GM18505 (cell line): Measurements from ENCODE around the gene MTX1.
A peak's percentile ranks its signal among the peaks of the same experiment; 100 is the strongest.

Source experiments
- ATAC-seq: cut with Tn5 transposase; IDR thresholded peaks from one replicate; pipeline ENCODE4 v1.9.1; 2021; ENCODE audit not compliant: unreplicated experiment
- POLR2A ChIP-seq: IDR thresholded peaks from 4 replicates; pipeline ENCODE4 v1.6.1; 2011; ENCODE audit warnings: borderline replicate concordance; ENCODE audit not compliant: insufficient read depth, insufficient read length; ENCODE audit errors: extremely low read depth

MTX1 gene

GRCh38 chr1:155170101-155170785 is 38.3 kb upstream of the MTX1 start:
- TF ChIP-seq POLR2A = no peak
- ATAC-seq = no peak

DNA sequence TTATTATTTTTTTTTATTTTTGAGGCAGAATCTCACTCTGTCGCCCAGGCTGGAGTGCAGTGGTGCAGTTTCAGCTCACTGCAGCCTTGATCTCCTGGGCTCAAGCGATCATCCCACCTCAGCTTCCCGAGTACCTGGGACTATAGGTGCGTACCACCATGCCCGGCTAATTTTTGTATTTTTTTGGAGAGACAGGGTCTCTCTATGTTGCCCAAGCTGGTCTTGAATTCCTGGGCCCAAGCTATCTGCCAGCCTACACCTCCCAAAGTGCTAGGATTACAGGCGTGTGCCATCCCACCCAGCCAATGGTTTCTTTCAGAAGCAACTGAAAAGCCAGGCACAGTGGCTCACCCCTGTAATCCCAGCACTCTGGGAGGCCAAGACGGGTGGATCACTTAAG is 37.7 kb upstream of the MTX1 start:
- TF ChIP-seq POLR2A = no peak
- no peak for ATAC-seq

DNA sequence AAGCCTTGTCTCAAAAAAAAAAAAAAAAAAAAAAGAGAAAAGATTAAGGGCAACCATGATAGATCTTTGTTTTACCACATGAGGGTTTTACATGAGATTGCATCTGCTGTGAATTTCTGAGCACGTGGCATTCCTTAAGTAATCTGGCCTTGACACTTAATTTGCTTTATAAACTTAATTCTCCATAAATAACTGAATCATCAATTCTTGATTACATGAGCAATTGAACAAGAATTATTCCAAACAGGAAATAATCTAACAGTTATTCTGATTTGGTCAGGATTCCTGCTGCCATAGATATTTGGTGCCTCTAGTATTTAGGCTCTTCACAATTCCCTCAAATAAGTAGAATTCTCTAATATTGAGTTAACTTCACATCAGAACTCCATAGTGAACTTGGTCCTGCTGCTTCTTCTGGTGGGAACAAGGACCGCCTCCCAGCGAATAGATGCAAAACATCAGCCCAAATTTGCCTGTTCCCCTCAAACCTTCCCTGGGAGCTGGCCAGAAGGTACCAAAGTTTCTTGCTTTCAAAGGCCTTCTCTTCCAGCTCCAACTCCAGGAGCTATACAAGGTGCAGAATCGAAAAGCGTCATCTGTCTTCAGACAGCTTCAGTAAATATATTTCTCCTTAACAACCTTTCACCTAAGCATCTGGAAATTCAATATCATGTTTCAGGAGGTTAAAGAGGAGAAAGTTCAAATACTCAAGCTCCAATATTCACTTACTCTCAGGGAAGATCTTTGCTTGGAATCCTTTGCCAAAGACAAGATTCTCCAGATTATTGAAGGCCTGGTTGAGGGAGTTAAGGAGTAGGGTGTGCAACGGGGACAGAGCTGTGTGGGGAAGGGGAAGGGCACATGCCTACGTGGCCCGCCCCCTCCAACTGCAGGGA is 36.4 kb upstream of the MTX1 start:
- ATAC-seq = no peak
- no peak for TF ChIP-seq POLR2A

- TF ChIP-seq POLR2A = peak; percentile 97
- peak; percentile 74 for ATAC-seq
Observed at GRCh38 chr1:155172732-155173477, 35.6 kb upstream of the MTX1 start, which contains the start of gene KRTCAP2. Gene KRTCAP2 (minus strand): TSS chr1:155173304. CDS start chr1:155173224, 80 bp downstream.

DNA sequence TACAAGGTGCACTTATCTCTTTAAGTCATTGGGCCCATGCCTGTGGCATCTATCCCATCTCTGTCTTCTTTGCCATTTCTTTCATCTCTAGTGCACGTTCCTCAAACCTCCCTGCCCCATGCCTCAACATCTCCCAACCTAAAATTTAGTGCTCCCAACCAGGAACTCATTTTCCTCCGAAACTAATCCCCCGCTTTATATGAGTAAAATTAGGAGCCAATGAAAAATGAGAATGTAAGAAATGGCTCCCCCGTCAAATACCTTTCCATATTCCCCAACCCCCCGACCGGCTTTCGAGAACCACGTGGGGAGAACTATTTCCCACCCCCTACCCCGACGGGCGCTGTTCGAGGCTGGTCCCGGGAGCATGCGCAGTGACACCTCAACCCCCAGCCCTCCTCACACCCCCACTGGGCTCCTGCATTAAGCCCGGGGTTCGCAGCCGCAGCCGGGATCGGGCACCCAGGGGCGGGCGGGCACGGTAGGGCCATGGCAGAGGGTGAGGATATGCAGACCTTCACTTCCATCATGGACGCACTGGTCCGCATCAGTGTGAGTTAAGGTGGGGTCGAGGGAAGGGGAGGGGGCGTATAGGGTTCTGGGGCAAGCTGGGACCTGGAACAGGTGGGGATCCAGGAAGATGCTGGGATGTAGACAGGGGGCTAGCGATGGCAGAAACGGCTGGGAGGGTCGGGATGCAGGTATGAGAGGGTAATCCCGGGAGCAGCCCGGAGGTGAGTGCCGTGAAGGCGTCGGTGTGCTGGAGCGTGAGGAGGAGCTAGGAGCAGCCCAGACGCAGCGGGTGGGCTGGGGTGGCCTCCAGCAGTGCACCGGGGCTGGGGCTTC is 34.8 kb upstream of the MTX1 start, which contains the start of gene TRIM46:
Gene TRIM46, plus strand, starts transcription at position 372 of the 846 bp plus-strand sequence. Its CDS starts 118 bp downstream, at position 490.
- no peak for TF ChIP-seq POLR2A
- no peak for ATAC-seq

- no peak for ATAC-seq
Observed at GRCh38 chr1:155174324-155175280, 33.9 kb upstream of the MTX1 start.

GRCh38 chr1:155175281-155175926 is 33.1 kb upstream of the MTX1 start:
- ATAC-seq = no peak
- no peak for TF ChIP-seq POLR2A

More at GRCh38 chr1:155174324-155175280, 33.9 kb upstream of the MTX1 start:
- no peak for TF ChIP-seq POLR2A

- no peak for ATAC-seq
- TF ChIP-seq POLR2A = no peak
Observed at GRCh38 chr1:155175927-155176371, 32.5 kb upstream of the MTX1 start.

DNA sequence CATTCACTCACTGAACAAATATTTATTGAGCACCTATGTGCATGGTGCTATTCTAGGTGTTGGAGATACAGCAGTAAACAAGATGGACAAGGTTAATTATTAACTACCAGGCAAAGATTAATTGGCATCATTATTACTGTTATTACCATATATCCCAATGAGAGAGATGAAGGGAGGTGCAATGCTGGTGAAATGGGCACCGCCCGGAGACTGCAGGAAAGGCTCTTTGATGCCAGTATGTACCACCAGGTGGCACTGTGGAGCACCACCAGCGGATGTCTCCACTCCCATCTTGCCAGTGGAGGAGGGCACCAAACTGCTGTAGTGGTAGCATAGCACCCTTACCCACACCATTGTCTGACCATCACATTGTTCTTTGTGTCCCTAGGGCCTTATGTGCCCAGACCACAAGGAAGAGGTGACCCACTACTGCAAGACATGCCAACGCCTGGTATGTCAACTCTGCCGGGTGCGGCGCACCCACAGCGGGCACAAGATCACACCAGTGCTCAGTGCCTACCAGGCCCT is 31.9 kb upstream of the MTX1 start:
- TF ChIP-seq POLR2A = no peak
- no peak for ATAC-seq

GRCh38 chr1:155177192-155177917 is 31.1 kb upstream of the MTX1 start:
- no peak for ATAC-seq
- no peak for TF ChIP-seq POLR2A
